GM23338 (cell line): Measurements from ENCODE around the gene IL17C. TPM values are rescaled to one million over a fixed set of nuclear protein-coding genes. Genes with fewer than 3 reads are reported as not detected.

Experiments used
- ATAC-seq: fragments of 200-7000 bp; cut with Tn5 transposase; 3 replicates; pipeline ENCODE4 v1.9.1; 2020
- DNase-seq: peaks from one replicate; pipeline ENCODE4 v3.0.0-alpha.2; 2015; ENCODE audit warnings: low spot score
- H2AFZ ChIP-seq: fragments of 200-600 bp; sonication (generic); 2 replicates; pipeline ENCODE4 v1.8.0; 2016; ENCODE audit warnings: antibody characterized with exemption, mild to moderate bottlenecking, moderate library complexity
- H3F3A ChIP-seq: fragments of 200-600 bp; sonication (generic); replicated peaks from 2 replicates; pipeline ENCODE4 v1.8.0; 2017; ENCODE audit warnings: antibody characterized with exemption, mixed run types, low read depth
- H3K27ac ChIP-seq: fragments of 200-600 bp; sonication (generic); 2 replicates; pipeline ENCODE4 v1.6.1; 2016; ENCODE audit warnings: low read depth
- H3K27me3 ChIP-seq: fragments of 200-600 bp; sonication (generic); 2 replicates; pipeline ENCODE4 v1.8.0; 2016; ENCODE audit warnings: mild to moderate bottlenecking, mixed run types, moderate library complexity; ENCODE audit not compliant: insufficient read depth
- H3K36me3 ChIP-seq: fragments of 200-600 bp; sonication (generic); 2 replicates; pipeline ENCODE4 v1.8.0; 2016; ENCODE audit warnings: mild to moderate bottlenecking; ENCODE audit not compliant: insufficient read depth
- H3K4me1 ChIP-seq: fragments of 200-600 bp; sonication (generic); 2 replicates; pipeline ENCODE4 v1.8.0; 2016; ENCODE audit warnings: mild to moderate bottlenecking, moderate library complexity; ENCODE audit not compliant: insufficient read depth
- H3K4me2 ChIP-seq: fragments of 200-600 bp; sonication (generic); 2 replicates; pipeline ENCODE4 v1.7.1; 2017; ENCODE audit warnings: mixed run types
- H3K4me3 ChIP-seq: fragments of 200-600 bp; sonication (generic); 2 replicates; pipeline ENCODE4 v1.6.1; 2016; ENCODE audit warnings: mixed run types
- H3K79me2 ChIP-seq: fragments of 200-600 bp; sonication (generic); replicated peaks from 2 replicates; pipeline ENCODE4 v1.8.0; 2017; ENCODE audit warnings: mild to moderate bottlenecking; ENCODE audit not compliant: insufficient read depth
- H3K9me2 ChIP-seq: fragments of 200-600 bp; sonication (generic); 2 replicates; pipeline ENCODE4 v1.8.0; 2017; ENCODE audit not compliant: insufficient read depth
- H4K20me1 ChIP-seq: fragments of 200-600 bp; sonication (generic); replicated peaks from 2 replicates; pipeline ENCODE4 v1.8.0; 2017; ENCODE audit warnings: mild to moderate bottlenecking; ENCODE audit not compliant: insufficient read depth
- H3K27ac Mint-ChIP-seq: 2 replicates; pipeline ENCODE4 v1.8.0; 2020; ENCODE audit warnings: inconsistent platforms, mild to moderate bottlenecking, moderate library complexity, mixed read lengths
- H3K27me3 Mint-ChIP-seq: 3 replicates; pipeline ENCODE4 v1.8.0; 2022; ENCODE audit warnings: low read depth, mild to moderate bottlenecking, moderate library complexity, mixed read lengths, inconsistent platforms; ENCODE audit not compliant: insufficient read depth, poor library complexity
- H3K36me3 Mint-ChIP-seq: 3 replicates; pipeline ENCODE4 v1.8.0; 2021; ENCODE audit warnings: low read depth, mild to moderate bottlenecking, inconsistent platforms, moderate library complexity, mixed read lengths
- H3K4me1 Mint-ChIP-seq: 3 replicates; pipeline ENCODE4 v1.8.0; 2020; ENCODE audit warnings: mild to moderate bottlenecking, inconsistent platforms, mixed read lengths
- H3K4me3 Mint-ChIP-seq: 3 replicates; pipeline ENCODE4 v1.8.0; 2021; ENCODE audit warnings: moderate library complexity, mild to moderate bottlenecking, inconsistent platforms, mixed read lengths
- H3K9me3 Mint-ChIP-seq: 3 replicates; pipeline ENCODE4 v1.8.0; 2020; ENCODE audit warnings: moderate library complexity, mild to moderate bottlenecking, inconsistent platforms, mixed read lengths
- CREB1 ChIP-seq: fragments of 250-450 bp; sonication (Bioruptor Pico); IDR thresholded peaks from 2 replicates; pipeline ENCODE4 v1.5.0; 2020; ENCODE audit warnings: low read depth, mild to moderate bottlenecking, moderate library complexity
- CTCF ChIP-seq, 2 experiments: fragments of 200-600 bp in 1 of 2; sonication (generic) in 1 of 2; conservative IDR thresholded peaks; 2 replicates each; pipeline versions ENCODE4 v1.5.1 to v1.6.1; 2016 to 2017; ENCODE audit warnings: antibody characterized with exemption in 2 of 2, low read depth in 2 of 2, mild to moderate bottlenecking in 2 of 2, moderate library complexity in 1 of 2
- EZH2 ChIP-seq: fragments of 200-600 bp; sonication (generic); IDR thresholded peaks from one replicate; pipeline ENCODE4 v1.8.0; 2017; ENCODE audit warnings: antibody characterized with exemption, mild to moderate bottlenecking, low read depth; ENCODE audit not compliant: unreplicated experiment
- EZH2phosphoT487 ChIP-seq: fragments of 200-600 bp; sonication (generic); IDR thresholded peaks from one replicate; pipeline ENCODE4 v1.8.1; 2018; ENCODE audit warnings: antibody characterized with exemption; ENCODE audit not compliant: unreplicated experiment
- JUNB ChIP-seq: IDR thresholded peaks from one replicate; pipeline ENCODE4 v1.6.1; 2016; ENCODE audit warnings: antibody characterized with exemption; ENCODE audit not compliant: unreplicated experiment
- NANOG ChIP-seq: IDR thresholded peaks from 2 replicates; pipeline ENCODE4 v1.6.1; 2016; ENCODE audit warnings: antibody characterized with exemption, borderline replicate concordance
- POLR2AphosphoS5 ChIP-seq: IDR thresholded peaks from 2 replicates; pipeline ENCODE4 v1.6.1; 2016; ENCODE audit warnings: antibody characterized with exemption, low read depth
- REST ChIP-seq: IDR thresholded peaks from one replicate; pipeline ENCODE4 v1.6.1; 2018; ENCODE audit warnings: antibody characterized with exemption; ENCODE audit not compliant: unreplicated experiment
- STAT1 ChIP-seq: IDR thresholded peaks from one replicate; pipeline ENCODE4 v1.6.1; 2016; ENCODE audit warnings: antibody characterized with exemption; ENCODE audit not compliant: unreplicated experiment
- ZNF114 ChIP-seq: fragments of 250-450 bp; sonication (Bioruptor Pico); IDR thresholded peaks from 2 replicates; pipeline ENCODE4 v1.5.0; 2020; ENCODE audit warnings: mild to moderate bottlenecking, moderate library complexity
- ZNF331 ChIP-seq: fragments of 250-450 bp; sonication (Bioruptor Pico); IDR thresholded peaks from 2 replicates; pipeline ENCODE4 v1.5.0; 2020; ENCODE audit warnings: low read depth, mild to moderate bottlenecking, moderate library complexity
- polyA plus RNA-seq: library from polyadenylated mRNA; unstranded; fragments of >200 nt; fragmentation: Nextera tagmentation; extraction: Ambion mirVana; gene quantifications from 2 replicates; pipeline ENCODE4 v1.2.1, GENCODE V29; 2016
- total RNA-seq: library from RNA; depleted of rRNA; stranded (reverse); fragments of >200 nt; shearing (Covaris generic); gene quantifications from 2 replicates; pipeline ENCODE4 v1.2.3, GENCODE V29; 2014
- TF ChIP-seq, protein P1 (sequence below): fragments of 250-450 bp; sonication (Bioruptor Pico); IDR thresholded peaks from 2 replicates; pipeline ENCODE4 v1.5.0; 2020; ENCODE audit warnings: mild to moderate bottlenecking, moderate library complexity
- TF ChIP-seq, protein P2 (sequence below): IDR thresholded peaks from 2 replicates; pipeline ENCODE4 v1.6.1; 2016; ENCODE audit warnings: antibody characterized with exemption

IL17C gene
- total and polyA plus RNA-seq, 2 experiments from 2014 or later = 2.7 to 3.9 TPM

DNA sequence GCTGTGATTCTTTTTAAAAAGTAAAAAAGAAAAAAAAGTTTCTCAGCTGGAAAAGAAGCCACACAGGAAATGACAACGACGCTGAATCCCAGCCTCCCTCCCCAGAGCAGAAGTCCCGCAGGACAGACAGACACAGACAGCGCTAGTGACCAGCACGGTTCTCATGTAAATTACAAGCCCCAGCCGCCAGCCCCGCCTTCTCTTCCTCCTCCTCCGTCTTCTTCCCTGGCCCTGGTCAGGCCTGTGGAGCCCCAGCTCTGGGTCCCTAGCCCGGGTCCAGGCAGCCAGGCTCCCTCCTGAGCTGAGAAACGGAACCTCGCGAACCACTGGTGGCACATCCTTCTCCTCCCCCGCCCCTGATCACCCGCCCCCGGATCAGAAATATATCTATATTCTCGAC, 7.0 kb upstream of the IL17C start:
- no peak for ATAC-seq

More for the DNA sequence above, 7.0 kb upstream of the IL17C start:
- H3K4me3 Mint-ChIP-seq = no peak overlapping the region; the same call in 2 of the 3 replicates
- Histone ChIP-seq H2AFZ (no peak overlapping the region), H3K4me1 (peaks cover 10% of the 10 kb centered on the region; the same call in 1 of the 2 replicates), H3F3A (peaks cover 14% of the 10 kb centered on the region; the same call in 1 of the 2 replicates), H3K79me2 (no peaks in the 10 kb centered on the region), H3K27ac (no peak overlapping the region), H4K20me1 (0 out of 2 replicates have a peak, but pooled peaks cover under 1% of the 10 kb centered on the region), H3K9me2 (no peaks in the 10 kb centered on the region), H3K36me3 (peaks cover 13% of the 10 kb centered on the region; the same call in 1 of the 2 replicates), H3K4me3 (no peak overlapping the region), H3K4me2 (no peak overlapping the region), H3K27me3 (no peaks in the 10 kb centered on the region; the same call in 1 of the 2 replicates)
- H3K27ac Mint-ChIP-seq = no peak overlapping the region; the same call in 1 of the 2 replicates
- no peak for DNase-seq
- H3K4me1 Mint-ChIP-seq = peaks cover 29% of the 10 kb centered on the region
- peaks cover 42% of the 10 kb centered on the region for H3K36me3 Mint-ChIP-seq
- TF ChIP-seq STAT1 = no peak
- no peak for TF ChIP-seq NANOG
- TF ChIP-seq, protein P1, sequence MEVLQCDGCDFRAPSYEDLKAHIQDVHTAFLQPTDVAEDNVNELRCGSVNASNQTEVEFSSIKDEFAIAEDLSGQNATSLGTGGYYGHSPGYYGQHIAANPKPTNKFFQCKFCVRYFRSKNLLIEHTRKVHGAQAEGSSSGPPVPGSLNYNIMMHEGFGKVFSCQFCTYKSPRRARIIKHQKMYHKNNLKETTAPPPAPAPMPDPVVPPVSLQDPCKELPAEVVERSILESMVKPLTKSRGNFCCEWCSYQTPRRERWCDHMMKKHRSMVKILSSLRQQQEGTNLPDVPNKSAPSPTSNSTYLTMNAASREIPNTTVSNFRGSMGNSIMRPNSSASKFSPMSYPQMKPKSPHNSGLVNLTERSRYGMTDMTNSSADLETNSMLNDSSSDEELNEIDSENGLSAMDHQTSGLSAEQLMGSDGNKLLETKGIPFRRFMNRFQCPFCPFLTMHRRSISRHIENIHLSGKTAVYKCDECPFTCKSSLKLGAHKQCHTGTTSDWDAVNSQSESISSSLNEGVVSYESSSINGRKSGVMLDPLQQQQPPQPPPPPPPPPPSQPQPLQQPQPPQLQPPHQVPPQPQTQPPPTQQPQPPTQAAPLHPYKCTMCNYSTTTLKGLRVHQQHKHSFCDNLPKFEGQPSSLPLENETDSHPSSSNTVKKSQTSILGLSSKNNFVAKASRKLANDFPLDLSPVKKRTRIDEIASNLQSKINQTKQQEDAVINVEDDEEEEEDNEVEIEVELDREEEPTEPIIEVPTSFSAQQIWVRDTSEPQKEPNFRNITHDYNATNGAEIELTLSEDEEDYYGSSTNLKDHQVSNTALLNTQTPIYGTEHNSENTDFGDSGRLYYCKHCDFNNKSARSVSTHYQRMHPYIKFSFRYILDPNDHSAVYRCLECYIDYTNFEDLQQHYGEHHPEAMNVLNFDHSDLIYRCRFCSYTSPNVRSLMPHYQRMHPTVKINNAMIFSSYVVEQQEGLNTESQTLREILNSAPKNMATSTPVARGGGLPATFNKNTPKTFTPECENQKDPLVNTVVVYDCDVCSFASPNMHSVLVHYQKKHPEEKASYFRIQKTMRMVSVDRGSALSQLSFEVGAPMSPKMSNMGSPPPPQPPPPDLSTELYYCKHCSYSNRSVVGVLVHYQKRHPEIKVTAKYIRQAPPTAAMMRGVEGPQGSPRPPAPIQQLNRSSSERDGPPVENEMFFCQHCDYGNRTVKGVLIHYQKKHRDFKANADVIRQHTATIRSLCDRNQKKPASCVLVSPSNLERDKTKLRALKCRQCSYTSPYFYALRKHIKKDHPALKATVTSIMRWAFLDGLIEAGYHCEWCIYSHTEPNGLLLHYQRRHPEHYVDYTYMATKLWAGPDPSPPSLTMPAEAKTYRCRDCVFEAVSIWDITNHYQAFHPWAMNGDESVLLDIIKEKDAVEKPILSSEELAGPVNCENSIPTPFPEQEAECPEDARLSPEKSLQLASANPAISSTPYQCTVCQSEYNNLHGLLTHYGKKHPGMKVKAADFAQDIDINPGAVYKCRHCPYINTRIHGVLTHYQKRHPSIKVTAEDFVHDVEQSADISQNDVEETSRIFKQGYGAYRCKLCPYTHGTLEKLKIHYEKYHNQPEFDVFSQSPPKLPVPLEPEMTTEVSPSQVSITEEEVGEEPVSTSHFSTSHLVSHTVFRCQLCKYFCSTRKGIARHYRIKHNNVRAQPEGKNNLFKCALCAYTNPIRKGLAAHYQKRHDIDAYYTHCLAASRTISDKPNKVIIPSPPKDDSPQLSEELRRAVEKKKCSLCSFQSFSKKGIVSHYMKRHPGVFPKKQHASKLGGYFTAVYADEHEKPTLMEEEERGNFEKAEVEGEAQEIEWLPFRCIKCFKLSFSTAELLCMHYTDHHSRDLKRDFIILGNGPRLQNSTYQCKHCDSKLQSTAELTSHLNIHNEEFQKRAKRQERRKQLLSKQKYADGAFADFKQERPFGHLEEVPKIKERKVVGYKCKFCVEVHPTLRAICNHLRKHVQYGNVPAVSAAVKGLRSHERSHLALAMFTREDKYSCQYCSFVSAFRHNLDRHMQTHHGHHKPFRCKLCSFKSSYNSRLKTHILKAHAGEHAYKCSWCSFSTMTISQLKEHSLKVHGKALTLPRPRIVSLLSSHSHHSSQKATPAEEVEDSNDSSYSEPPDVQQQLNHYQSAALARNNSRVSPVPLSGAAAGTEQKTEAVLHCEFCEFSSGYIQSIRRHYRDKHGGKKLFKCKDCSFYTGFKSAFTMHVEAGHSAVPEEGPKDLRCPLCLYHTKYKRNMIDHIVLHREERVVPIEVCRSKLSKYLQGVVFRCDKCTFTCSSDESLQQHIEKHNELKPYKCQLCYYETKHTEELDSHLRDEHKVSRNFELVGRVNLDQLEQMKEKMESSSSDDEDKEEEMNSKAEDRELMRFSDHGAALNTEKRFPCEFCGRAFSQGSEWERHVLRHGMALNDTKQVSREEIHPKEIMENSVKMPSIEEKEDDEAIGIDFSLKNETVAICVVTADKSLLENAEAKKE (CRISPR knock-in tag) = no peak
- TF ChIP-seq POLR2AphosphoS5 = no peak
- TF ChIP-seq, protein P2, sequence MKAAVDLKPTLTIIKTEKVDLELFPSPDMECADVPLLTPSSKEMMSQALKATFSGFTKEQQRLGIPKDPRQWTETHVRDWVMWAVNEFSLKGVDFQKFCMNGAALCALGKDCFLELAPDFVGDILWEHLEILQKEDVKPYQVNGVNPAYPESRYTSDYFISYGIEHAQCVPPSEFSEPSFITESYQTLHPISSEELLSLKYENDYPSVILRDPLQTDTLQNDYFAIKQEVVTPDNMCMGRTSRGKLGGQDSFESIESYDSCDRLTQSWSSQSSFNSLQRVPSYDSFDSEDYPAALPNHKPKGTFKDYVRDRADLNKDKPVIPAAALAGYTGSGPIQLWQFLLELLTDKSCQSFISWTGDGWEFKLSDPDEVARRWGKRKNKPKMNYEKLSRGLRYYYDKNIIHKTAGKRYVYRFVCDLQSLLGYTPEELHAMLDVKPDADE = no peak
- no peak for TF ChIP-seq CTCF (conservative IDR thresholded peaks at IDR 0.05; ENCODE audit: low read depth in 2 of 2)
- TF ChIP-seq REST = no peak
- TF ChIP-seq JUNB = no peak
- no peak for TF ChIP-seq EZH2phosphoT487
- no peak for TF ChIP-seq ZNF114 (CRISPR knock-in tag)
- TF ChIP-seq EZH2 = no peak
- no peak for TF ChIP-seq ZNF331 (CRISPR knock-in tag)
- no peak for TF ChIP-seq CREB1 (CRISPR knock-in tag)
- H3K27me3 Mint-ChIP-seq = peaks cover 15% of the 10 kb centered on the region
- H3K9me3 Mint-ChIP-seq = no peaks in the 10 kb centered on the region
